Glutamatergic neuron (in vitro differentiated cells): ENCODE data around the gene ADSL. TPM values are rescaled to one million over a fixed set of nuclear protein-coding genes. Genes with fewer than 3 reads are reported as not detected.

Source experiments
- DNase-seq: peaks from one replicate; pipeline ENCODE4 v3.0.0; 2022
- H3K27ac Mint-ChIP-seq: one replicate; pipeline ENCODE4 v1.8.0; 2020; ENCODE audit warnings: mild to moderate bottlenecking, mixed read lengths, inconsistent platforms; ENCODE audit not compliant: unreplicated experiment
- H3K27me3 Mint-ChIP-seq: one replicate; pipeline ENCODE4 v1.8.0; 2020; ENCODE audit warnings: mild to moderate bottlenecking, moderate library complexity, mixed read lengths, inconsistent platforms; ENCODE audit not compliant: unreplicated experiment
- H3K36me3 Mint-ChIP-seq: one replicate; pipeline ENCODE4 v1.8.0; 2020; ENCODE audit warnings: mild to moderate bottlenecking, mixed read lengths, inconsistent platforms; ENCODE audit not compliant: unreplicated experiment
- H3K4me1 Mint-ChIP-seq: one replicate; pipeline ENCODE4 v1.8.0; 2020; ENCODE audit warnings: mild to moderate bottlenecking, low read depth, mixed read lengths, inconsistent platforms; ENCODE audit not compliant: unreplicated experiment
- H3K4me3 Mint-ChIP-seq: one replicate; pipeline ENCODE4 v1.8.0; 2020; ENCODE audit warnings: mild to moderate bottlenecking, mixed read lengths, inconsistent platforms; ENCODE audit not compliant: unreplicated experiment
- H3K9me3 Mint-ChIP-seq: one replicate; pipeline ENCODE4 v1.8.0; 2020; ENCODE audit warnings: mild to moderate bottlenecking, moderate library complexity, mixed read lengths, inconsistent platforms; ENCODE audit not compliant: unreplicated experiment
- CTCF ChIP-seq: fragments of 200-600 bp; sonication (generic); IDR thresholded peaks from one replicate; pipeline ENCODE4 v1.5.0; 2021; ENCODE audit not compliant: partially characterized antibody, unreplicated experiment
- total RNA-seq: library from RNA; stranded (reverse); fragmentation: NEBNext Ultra II Directional; extraction: Animal tissue kit (Norgen Biotek cat#: 25700); gene quantifications from one replicate; pipeline ENCODE4 v1.2.1, GENCODE V29; 2021; ENCODE audit not compliant: unreplicated experiment

ADSL gene
- total RNA-seq, 1 donor from 2014 or later, result 62.3 TPM

GRCh38 chr22:40312050-40312449 lies 34.2 kb upstream of the ADSL start:
- Mint-ChIP-seq H3K27me3 (peaks cover 4% of the 10 kb centered on the region), H3K9me3 (peaks cover 6% of the 10 kb centered on the region), H3K27ac (peak overlapping the region; percentile 74), H3K4me3 (peak overlapping the region; percentile 61), H3K36me3 (peaks cover 17% of the 10 kb centered on the region), H3K4me1 (peaks cover 12% of the 10 kb centered on the region)
- peak; percentile 72 for DNase-seq
- TF ChIP-seq CTCF, result no peak

- peaks cover 23% of the 10 kb centered on the region for H3K36me3 Mint-ChIP-seq
- no peak for TF ChIP-seq CTCF
- H3K27me3 Mint-ChIP-seq, result peaks cover 4% of the 10 kb centered on the region
- peaks cover 6% of the 10 kb centered on the region for H3K9me3 Mint-ChIP-seq
- no peak overlapping the region for H3K27ac Mint-ChIP-seq
- H3K4me1 Mint-ChIP-seq, result peaks cover 12% of the 10 kb centered on the region
- DNase-seq, result no peak
- no peak overlapping the region for H3K4me3 Mint-ChIP-seq
Observed at GRCh38 chr22:40313007-40313406, 33.3 kb upstream of the ADSL start.

- TF ChIP-seq CTCF, result no peak
- Mint-ChIP-seq H3K36me3 (peaks cover 23% of the 10 kb centered on the region), H3K4me1 (peaks cover 12% of the 10 kb centered on the region), H3K4me3 (no peak overlapping the region), H3K27me3 (peaks cover 4% of the 10 kb centered on the region), H3K27ac (peak overlapping the region; percentile 20), H3K9me3 (peaks cover 6% of the 10 kb centered on the region)
- DNase-seq, result no peak
Observed at GRCh38 chr22:40314041-40314440, 32.3 kb upstream of the ADSL start.

GRCh38 chr22:40320687-40321086 lies 25.6 kb upstream of the ADSL start:
- H3K9me3 Mint-ChIP-seq, result peaks cover 5% of the 10 kb centered on the region
- no peaks in the 10 kb centered on the region for H3K4me1 Mint-ChIP-seq
- no peak overlapping the region for H3K27ac Mint-ChIP-seq
- peaks cover 12% of the 10 kb centered on the region for H3K36me3 Mint-ChIP-seq
- no peaks in the 10 kb centered on the region for H3K27me3 Mint-ChIP-seq
- DNase-seq, result no peak
- TF ChIP-seq CTCF, result no peak
- no peak overlapping the region for H3K4me3 Mint-ChIP-seq

GRCh38 chr22:40322021-40322420 lies 24.3 kb upstream of the ADSL start:
- Mint-ChIP-seq H3K9me3 (no peaks in the 10 kb centered on the region), H3K27ac (no peak overlapping the region), H3K4me1 (no peaks in the 10 kb centered on the region), H3K4me3 (no peak overlapping the region), H3K27me3 (no peaks in the 10 kb centered on the region), H3K36me3 (peaks cover 6% of the 10 kb centered on the region)
- TF ChIP-seq CTCF, result no peak
- no peak for DNase-seq
